Activated naive CD8-positive, alpha-beta T cell treated with anti-CD3 and anti-CD28 coated beads for 36 hours (primary cell): ENCODE data around the gene CFAP410. TPM values are rescaled to one million over a fixed set of nuclear protein-coding genes. Genes with fewer than 3 reads are reported as not detected.
A peak's percentile ranks its signal among the peaks of the same experiment; 100 is the strongest.

Experiments
- DNase-seq: peaks from one replicate; pipeline ENCODE4 v3.0.0; 2021
- H3K27ac Mint-ChIP-seq: one replicate; pipeline ENCODE4 v1.8.0; 2022; ENCODE audit warnings: mild to moderate bottlenecking, moderate library complexity, mixed read lengths
- H3K27me3 Mint-ChIP-seq: one replicate; pipeline ENCODE4 v1.8.0; 2022; ENCODE audit warnings: mild to moderate bottlenecking, mixed read lengths
- H3K36me3 Mint-ChIP-seq: one replicate; pipeline ENCODE4 v1.8.0; 2021; ENCODE audit warnings: mild to moderate bottlenecking, mixed read lengths
- H3K4me1 Mint-ChIP-seq: one replicate; pipeline ENCODE4 v1.8.0; 2021; ENCODE audit warnings: mixed read lengths
- H3K4me3 Mint-ChIP-seq: one replicate; pipeline ENCODE4 v1.8.0; 2022; ENCODE audit warnings: mild to moderate bottlenecking, moderate library complexity, mixed read lengths
- H3K9me3 Mint-ChIP-seq: one replicate; pipeline ENCODE4 v1.8.0; 2022; ENCODE audit warnings: mixed read lengths
- total RNA-seq, 2 experiments: library from RNA; stranded (reverse); gene quantifications; one replicate each; pipeline ENCODE4 v1.2.3, GENCODE V29; 2021

CFAP410 gene
- total RNA-seq, 2 experiments from 2014 or later, result 14.0 to 14.8 TPM

DNA sequence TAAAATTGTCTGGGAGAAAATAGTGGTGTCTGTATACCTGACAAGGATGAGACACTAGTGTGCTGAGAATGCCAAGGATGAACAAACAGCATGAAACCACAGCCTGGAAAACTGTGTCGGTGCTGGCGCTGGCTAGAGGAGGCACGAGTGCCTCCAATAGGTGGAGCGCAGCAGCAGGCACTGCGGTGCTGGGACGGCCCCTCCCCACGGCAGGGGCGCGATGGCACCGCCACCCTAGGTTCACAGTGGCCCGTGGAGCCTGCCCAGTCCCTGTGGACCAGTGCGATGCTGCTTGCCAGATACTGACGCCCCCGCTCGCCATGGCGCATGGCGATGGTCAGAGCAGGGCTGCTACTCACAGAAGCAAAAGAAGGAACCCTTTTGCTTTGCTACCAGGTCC is 6.8 kb downstream of the CFAP410 start:
- no peak overlapping the region for H3K4me3 Mint-ChIP-seq
- no peak overlapping the region for H3K27ac Mint-ChIP-seq
- H3K27me3 Mint-ChIP-seq, result no peaks in the 10 kb centered on the region
- H3K4me1 Mint-ChIP-seq, result peaks cover under 1% of the 10 kb centered on the region
- DNase-seq, result no peak
- H3K36me3 Mint-ChIP-seq, result peaks cover 1% of the 10 kb centered on the region
- H3K9me3 Mint-ChIP-seq, result no peaks in the 10 kb centered on the region

DNA sequence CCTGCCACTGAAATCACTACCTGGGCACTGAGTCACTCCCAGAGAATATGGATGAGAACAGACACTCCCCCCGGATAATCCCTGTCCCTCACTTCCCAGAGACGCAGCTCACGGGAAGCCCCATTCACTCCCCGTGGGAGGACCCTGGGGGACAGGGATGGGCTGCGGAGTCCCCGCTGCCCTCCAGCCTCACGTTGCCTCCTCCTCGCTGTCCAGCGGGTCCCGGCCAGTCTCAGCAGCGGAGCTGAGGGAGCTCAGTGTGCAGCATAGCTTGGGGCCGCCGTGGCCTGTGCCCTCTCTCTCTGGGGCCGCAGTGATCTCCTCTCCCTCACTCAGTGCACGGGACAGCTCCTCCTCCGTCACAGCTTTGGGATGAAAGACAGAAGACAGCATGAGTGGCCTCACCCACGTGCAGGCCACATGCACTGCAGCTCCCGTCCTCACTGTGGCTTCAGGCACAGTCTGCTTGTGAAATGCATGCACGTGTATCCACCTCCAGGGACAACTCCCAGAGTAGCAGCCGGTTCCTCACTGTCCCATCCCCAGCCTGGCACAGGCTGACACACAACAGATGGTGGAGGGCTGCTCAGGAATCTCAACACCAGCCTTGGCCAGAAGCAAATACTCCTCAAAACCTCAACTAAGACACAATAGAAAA is 7.4 kb downstream of the CFAP410 start:
- H3K4me3 Mint-ChIP-seq, result no peak overlapping the region
- H3K4me1 Mint-ChIP-seq, result no peaks in the 10 kb centered on the region
- H3K9me3 Mint-ChIP-seq, result no peaks in the 10 kb centered on the region
- H3K27me3 Mint-ChIP-seq, result no peaks in the 10 kb centered on the region
- H3K36me3 Mint-ChIP-seq, result peaks cover 1% of the 10 kb centered on the region
- DNase-seq, result no peak
- no peak overlapping the region for H3K27ac Mint-ChIP-seq

DNA sequence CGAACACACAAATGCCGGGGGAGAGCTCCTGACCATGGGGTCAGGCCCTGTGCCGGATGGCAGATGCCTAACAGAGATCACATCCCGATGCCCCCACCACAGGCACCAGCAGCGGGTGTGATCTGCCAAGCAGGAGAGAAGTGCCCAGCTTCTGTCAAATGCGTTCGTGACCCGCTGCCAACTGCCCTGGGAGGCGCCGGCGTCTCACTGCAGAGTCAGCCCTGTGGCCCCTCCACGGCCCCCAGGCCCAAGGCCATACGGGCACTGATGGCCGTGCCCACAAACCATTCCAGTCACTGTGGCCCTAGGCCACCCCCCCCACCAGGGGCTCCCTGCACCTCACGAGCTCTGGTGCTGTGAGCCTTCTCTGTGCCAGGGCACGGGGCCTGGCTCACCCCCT is 8.0 kb downstream of the CFAP410 start:
- H3K9me3 Mint-ChIP-seq, result no peaks in the 10 kb centered on the region
- no peaks in the 10 kb centered on the region for H3K27me3 Mint-ChIP-seq
- H3K36me3 Mint-ChIP-seq, result peaks cover 1% of the 10 kb centered on the region
- H3K4me3 Mint-ChIP-seq, result no peak overlapping the region
- H3K27ac Mint-ChIP-seq, result no peak overlapping the region
- no peak for DNase-seq
- H3K4me1 Mint-ChIP-seq, result no peaks in the 10 kb centered on the region

DNA sequence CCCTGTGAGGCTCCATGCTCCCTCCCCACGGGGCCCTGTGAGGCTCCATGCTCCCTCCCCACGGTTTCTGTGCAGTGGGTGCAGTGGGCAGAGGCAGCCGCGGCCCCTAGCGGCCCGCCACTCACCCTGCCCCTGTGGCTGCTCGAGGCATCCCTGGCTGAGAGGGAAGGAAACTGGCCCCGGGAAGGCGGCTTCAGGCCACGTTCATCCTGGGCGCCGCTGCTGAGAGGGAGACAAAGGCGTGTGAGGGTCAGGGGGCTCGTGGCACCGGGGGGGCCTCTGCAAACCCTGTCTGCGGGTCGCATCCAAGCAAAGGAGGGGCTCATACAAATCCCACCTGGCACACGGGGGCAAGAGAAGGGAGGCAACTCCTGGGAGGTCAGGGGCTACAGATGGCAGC is 8.5 kb downstream of the CFAP410 start:
- Mint-ChIP-seq H3K4me3 (no peak overlapping the region), H3K9me3 (no peaks in the 10 kb centered on the region), H3K4me1 (no peaks in the 10 kb centered on the region), H3K27me3 (no peaks in the 10 kb centered on the region), H3K36me3 (peaks cover 1% of the 10 kb centered on the region), H3K27ac (no peak overlapping the region)
- no peak for DNase-seq

DNA sequence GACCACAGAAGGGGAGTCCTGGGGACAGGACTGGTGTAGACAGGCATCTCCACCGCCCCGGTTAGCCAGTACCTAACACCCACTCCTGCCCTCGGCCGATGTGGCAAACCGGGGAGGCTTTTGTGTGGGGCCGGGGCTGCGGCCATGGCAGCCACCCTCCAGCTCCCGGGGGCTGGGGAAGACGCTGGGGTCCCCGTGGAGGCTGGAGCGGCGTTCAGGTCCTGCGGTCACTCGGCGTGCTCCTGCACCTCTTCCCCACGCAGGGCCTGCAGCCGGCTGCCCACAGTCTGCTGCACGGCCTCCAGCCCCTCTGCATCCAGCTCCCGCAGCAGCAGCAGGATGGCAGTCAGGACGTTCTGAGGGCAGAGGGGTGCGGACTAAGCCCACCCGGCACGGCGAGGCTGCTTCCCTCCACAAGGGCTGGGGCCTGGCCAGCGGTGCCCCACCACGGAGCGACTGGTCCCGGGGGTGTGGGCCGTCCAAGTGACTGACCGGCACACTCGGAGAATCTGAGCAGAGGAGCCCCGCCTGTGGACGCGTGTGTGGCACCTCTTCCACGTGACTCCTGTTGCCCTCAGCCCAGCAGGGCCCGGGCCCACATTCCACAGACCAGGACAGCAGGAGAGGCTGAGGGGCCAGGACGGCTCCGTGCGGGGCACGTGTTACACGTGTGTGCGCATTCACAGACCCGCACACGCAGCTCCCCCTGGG is 9.1 kb downstream of the CFAP410 start:
- Mint-ChIP-seq H3K27me3 (no peaks in the 10 kb centered on the region), H3K4me1 (no peaks in the 10 kb centered on the region), H3K4me3 (no peak overlapping the region), H3K27ac (no peak overlapping the region), H3K36me3 (peaks cover 1% of the 10 kb centered on the region), H3K9me3 (no peaks in the 10 kb centered on the region)
- DNase-seq, result no peak

DNA sequence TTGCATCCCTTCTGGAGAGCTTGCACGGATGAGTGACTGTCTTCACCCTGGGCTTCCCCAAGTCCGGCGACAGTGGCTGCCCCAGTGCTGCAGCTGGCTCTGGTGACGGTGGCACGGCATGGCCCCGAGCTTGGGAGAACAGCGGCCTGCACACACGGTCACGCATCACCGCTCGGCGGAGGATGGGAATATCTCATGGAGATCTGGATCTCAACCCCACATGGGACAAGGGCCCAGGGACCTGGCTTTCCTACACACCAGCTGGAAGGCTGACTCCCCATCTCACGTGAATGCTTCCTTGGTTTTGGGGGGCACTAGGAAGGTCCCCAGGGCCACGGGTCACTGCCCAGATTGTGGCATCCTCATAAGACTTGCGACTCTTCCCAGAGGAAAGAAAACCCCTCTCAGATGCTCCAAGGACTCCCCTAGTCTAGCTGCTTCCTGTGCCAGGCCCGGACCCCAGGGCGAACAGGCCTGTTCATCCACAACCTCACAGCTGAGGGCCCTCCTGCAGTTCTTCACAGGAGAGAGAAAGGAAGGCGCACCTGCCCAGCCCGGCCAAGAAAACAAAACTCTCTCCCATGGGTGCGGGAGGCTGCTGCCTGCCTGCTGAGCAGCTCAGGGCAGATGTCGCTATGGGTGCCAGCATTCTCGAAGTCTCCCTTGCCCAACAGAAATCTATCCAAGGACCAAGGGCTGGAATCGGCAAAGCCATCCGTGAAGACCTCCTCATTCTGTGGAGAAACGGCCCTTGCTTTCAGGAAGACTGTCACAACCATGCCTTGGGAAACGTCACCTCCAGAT is 9.9 kb downstream of the CFAP410 start:
- no peak overlapping the region for H3K27ac Mint-ChIP-seq

DNA sequence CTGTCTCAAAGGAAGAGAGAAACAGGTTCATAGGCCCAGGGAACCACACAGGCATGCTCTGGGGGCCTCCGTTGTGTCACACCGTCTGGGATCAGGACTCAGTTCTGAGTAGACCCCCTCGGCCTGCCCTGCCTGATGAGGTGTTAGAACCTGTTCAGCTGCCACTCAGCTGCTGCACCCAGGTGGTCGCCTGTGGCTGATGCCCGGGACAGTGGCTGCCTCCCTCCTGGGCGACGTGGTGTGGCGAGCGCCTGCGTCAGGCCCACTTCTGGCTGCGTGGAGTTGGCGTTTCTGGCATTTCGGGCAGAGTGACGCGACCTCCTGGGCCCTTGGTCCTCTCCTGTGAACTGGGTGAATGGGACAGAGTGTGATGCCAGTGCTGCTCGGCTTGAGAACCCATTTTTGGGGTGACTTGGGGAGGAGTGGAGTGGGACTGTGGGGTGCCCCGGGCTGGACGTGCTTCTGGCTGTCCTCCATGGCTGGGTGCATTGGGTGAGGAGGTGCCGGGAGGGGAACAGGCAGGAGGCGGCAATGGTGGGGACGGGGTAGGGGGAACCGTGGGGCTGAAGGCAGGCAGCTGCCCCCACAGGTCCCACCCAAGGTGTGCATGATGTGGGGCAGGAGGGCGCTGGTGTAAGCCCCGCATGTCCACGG is 10.8 kb downstream of the CFAP410 start:
- H3K4me3 Mint-ChIP-seq, result no peak overlapping the region
- no peaks in the 10 kb centered on the region for H3K4me1 Mint-ChIP-seq
- H3K9me3 Mint-ChIP-seq, result no peaks in the 10 kb centered on the region
- H3K27ac Mint-ChIP-seq, result peak overlapping the region; percentile 56
- no peaks in the 10 kb centered on the region for H3K27me3 Mint-ChIP-seq
- H3K36me3 Mint-ChIP-seq, result peaks cover 1% of the 10 kb centered on the region
- no peak for DNase-seq

More for the DNA sequence above, 9.9 kb downstream of the CFAP410 start:
- DNase-seq, result no peak
- Mint-ChIP-seq H3K9me3 (no peaks in the 10 kb centered on the region), H3K27me3 (no peaks in the 10 kb centered on the region), H3K36me3 (peaks cover 1% of the 10 kb centered on the region), H3K4me1 (no peaks in the 10 kb centered on the region), H3K4me3 (no peak overlapping the region)

DNA sequence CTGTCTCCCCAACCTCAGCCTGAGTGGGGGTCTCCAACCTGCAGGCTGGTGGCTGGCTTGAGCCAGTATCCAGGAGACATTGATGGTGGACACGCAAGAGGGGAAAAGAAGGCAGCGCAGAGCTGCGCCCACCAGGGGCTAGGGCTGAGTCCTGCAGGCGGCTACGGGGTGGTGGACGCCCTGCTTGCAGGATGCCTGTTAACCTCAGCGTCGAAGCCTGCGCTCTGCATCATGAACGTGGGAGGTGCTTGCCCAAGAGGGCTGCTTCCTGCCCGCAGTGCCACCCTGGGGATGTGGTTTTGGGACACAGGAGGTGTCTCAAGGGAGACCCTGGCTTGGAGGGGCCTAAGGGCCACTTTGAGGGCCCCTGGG is 11.6 kb downstream of the CFAP410 start:
- H3K27me3 Mint-ChIP-seq, result no peaks in the 10 kb centered on the region
- H3K36me3 Mint-ChIP-seq, result peaks cover 1% of the 10 kb centered on the region
- H3K4me1 Mint-ChIP-seq, result no peaks in the 10 kb centered on the region
- H3K4me3 Mint-ChIP-seq, result no peak overlapping the region
- H3K9me3 Mint-ChIP-seq, result no peaks in the 10 kb centered on the region
- no peak overlapping the region for H3K27ac Mint-ChIP-seq
- no peak for DNase-seq

DNA sequence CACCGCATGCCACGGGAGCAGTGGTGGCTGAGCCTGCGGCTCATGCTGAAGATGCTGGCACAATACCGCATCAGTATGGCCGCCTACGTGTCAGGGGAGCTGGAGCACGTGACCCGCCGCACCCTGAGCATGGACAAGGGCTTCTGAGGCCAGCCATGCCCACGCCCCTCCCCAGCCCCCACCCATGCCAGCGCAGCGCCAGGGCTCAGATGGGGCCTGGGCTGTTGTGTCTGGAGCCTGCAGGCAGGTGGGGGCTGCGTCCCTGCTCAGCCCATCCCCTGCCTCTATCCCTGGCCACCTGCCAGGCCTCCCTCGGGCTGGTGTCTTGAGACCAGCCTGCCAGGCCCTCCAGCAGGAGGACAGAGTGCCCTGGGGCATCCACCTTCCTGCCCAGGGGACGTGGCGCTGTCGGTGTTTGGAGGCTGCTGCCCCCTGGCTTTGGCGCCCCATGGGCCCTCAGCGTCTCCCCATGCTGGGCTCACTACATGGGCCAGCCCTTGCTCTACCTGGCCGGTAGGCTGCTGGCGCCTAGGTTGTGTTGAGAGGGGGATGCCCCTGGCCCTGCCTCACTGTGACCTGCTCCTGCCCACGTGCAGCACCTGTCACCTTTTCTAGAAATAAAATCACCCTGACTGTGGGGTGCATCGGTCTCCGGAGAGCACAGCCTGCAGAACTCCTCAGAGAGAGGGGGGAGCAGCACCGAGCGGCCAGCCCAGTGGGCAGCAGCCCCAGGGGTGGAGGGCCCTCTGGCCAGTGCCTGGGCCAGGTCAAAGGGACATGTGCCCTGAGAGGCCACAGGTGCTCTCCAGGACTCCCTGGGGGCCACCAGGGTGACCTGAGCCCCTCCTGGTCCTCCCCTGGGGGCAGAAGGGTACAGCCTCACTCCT is 12.2 kb downstream of the CFAP410 start:
- H3K27me3 Mint-ChIP-seq, result no peaks in the 10 kb centered on the region
- no peaks in the 10 kb centered on the region for H3K4me1 Mint-ChIP-seq
- peaks cover 1% of the 10 kb centered on the region for H3K36me3 Mint-ChIP-seq
- no peak for DNase-seq
- H3K27ac Mint-ChIP-seq, result no peak overlapping the region
- H3K9me3 Mint-ChIP-seq, result no peaks in the 10 kb centered on the region
- no peak overlapping the region for H3K4me3 Mint-ChIP-seq

DNA sequence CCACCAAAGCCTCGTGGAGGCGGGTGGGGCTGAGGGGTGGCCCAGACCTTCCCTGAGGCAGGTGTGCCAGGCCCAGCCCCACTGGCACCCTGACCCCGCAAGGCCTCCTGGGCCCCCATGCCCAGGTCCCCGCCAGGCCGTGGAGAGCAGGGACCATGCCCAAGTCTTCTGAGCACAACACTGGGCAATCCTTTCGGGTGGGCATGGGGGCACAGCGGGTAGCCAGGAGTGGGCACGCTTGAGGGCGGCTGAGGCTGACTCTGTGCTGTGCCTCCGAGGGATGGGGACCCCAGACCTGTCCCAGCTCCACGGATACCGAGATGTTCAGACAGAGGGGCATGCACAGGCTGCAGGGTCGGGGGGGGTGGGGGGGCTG is 12.9 kb downstream of the CFAP410 start:
- H3K27me3 Mint-ChIP-seq, result no peaks in the 10 kb centered on the region
- no peak for DNase-seq
- H3K9me3 Mint-ChIP-seq, result no peaks in the 10 kb centered on the region
- H3K4me1 Mint-ChIP-seq, result no peaks in the 10 kb centered on the region
- no peaks in the 10 kb centered on the region for H3K36me3 Mint-ChIP-seq
- H3K4me3 Mint-ChIP-seq, result no peak overlapping the region
- H3K27ac Mint-ChIP-seq, result no peak overlapping the region

DNA sequence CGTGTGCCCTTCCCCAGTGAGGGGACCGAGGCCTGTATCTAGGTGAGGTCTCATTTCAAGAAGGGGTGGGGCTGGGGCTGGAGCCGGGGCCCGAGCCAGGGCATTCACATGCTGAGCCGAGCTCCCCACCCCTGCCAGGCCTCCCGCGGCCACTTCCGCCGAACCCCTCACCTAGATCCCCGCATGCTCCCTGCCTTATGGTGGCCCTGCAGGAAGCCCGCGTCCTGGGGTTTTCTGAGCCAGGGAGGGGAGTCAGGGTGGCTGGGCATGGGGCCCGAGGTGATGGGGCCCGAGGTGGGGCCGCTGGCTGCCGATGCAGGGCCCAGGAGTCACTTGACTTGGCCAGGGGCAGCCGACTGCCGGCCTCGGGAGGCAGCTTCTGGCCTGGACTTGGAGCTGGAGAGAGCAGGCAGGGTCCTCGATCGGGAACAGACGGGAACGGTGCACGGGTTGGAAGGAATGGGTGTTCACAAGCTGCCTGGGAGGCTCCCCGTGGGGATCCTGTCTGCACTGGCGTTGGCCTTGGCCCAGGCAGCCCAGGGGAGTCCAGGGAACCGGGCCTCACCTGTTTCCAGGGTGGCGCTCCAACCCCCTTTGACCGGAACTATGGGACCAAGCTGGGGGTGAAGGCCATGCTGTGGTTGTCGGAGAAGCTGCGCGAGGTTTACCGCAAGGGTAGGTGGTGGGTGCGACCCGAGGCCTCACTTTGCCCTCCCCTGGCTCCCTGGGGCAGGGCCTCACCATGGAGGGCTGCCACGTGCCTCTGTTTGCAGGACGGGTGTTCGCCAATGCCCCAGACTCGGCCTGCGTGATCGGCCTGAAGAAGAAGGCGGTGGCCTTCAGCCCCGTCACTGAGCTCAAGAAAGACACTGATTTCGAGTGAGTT is 13.6 kb downstream of the CFAP410 start:
- no peak for DNase-seq
- Mint-ChIP-seq H3K36me3 (no peaks in the 10 kb centered on the region), H3K4me3 (no peak overlapping the region), H3K27me3 (no peaks in the 10 kb centered on the region), H3K4me1 (no peaks in the 10 kb centered on the region), H3K9me3 (no peaks in the 10 kb centered on the region), H3K27ac (no peak overlapping the region)

DNA sequence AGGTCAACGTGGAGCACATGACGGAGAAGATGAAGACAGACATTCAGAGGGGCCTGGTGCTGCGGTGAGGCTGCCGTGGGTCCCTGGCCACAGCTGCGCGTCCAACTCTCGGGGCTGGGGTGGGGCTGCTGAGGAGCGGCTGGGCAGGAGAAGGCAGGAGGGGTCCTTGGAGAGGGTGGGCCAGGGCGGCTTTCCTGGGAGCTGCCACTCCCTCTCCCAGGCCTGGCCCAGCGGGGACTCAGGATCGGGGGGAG is 14.4 kb downstream of the CFAP410 start:
- Mint-ChIP-seq H3K27me3 (no peaks in the 10 kb centered on the region), H3K4me1 (no peaks in the 10 kb centered on the region), H3K9me3 (no peaks in the 10 kb centered on the region), H3K27ac (no peak overlapping the region), H3K36me3 (no peaks in the 10 kb centered on the region), H3K4me3 (no peak overlapping the region)
- DNase-seq, result no peak

DNA sequence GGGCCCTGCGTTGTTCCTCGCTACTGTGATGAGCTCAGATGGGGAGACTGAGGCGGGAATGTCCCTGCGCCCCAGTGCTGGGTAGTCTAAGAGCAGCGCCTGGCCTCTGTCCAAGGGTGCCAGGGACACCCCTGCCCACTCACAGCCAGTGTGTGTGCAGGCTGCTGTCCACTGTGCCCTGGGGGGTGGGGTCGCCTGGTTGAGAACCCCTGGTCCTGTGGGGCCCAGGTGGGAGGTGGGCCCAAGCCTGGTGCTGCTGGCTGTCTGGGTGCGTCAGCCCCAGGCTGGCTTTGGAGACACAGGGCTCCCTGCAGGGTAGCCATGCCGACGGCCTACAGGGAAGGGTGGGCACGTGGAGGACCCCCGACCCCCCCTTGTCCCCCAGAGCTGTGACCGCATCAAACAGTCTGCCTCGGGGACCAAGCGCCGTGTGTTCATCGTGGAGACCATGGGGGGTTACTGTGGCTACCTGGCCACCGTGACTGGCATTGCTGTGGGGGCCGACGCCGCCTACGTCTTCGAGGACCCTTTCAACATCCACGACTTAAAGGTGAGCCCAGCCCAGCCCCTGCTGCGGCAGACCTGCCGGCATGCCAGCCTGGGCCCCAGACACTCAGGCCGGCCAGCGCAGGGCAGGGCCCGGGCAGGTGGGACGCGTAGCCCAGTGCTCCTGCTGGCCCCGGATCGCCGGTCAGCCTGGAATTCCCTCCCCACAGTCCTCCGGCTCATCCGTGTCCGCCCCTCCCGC is 14.9 kb downstream of the CFAP410 start:
- no peak for DNase-seq
- H3K4me3 Mint-ChIP-seq, result no peak overlapping the region
- H3K27me3 Mint-ChIP-seq, result no peaks in the 10 kb centered on the region
- H3K36me3 Mint-ChIP-seq, result no peaks in the 10 kb centered on the region
- no peaks in the 10 kb centered on the region for H3K4me1 Mint-ChIP-seq
- H3K9me3 Mint-ChIP-seq, result no peaks in the 10 kb centered on the region
- H3K27ac Mint-ChIP-seq, result no peak overlapping the region
